Upper lobe of left lung (tissue), 6 donors: ENCODE data around the gene NFIX. TPM values are rescaled to one million over a fixed set of nuclear protein-coding genes. Genes with fewer than 3 reads are reported as not detected.

Experiments used
- ATAC-seq, 2 donors: fragments of 200-7000 bp; cut with Tn5 transposase; one replicate each; pipeline ENCODE4 v1.9.1; 2022; ENCODE audit warnings: mild to moderate bottlenecking in 2 of 2, moderate library complexity in 2 of 2; ENCODE audit not compliant: low FRiP score in 2 of 2
- DNase-seq, 2 donors: peaks; one replicate each; pipeline ENCODE4 v3.0.0-alpha.2; 2019 to 2020
- H3K27ac ChIP-seq, 4 donors: fragments of 200-600 bp; sonication (generic); one replicate each; pipeline ENCODE4 v1.5.1; 2016 to 2019
- H3K27me3 ChIP-seq, 4 donors: fragments of 200-600 bp; sonication (generic); one replicate each; pipeline ENCODE4 v1.5.1; 2017 to 2019
- H3K36me3 ChIP-seq, 4 donors: fragments of 200-600 bp; sonication (generic); one replicate each; pipeline ENCODE4 v1.5.1; 2016 to 2019
- H3K4me1 ChIP-seq, 4 donors: fragments of 200-600 bp; sonication (generic); one replicate each; pipeline ENCODE4 v1.5.1; 2018 to 2019
- H3K4me3 ChIP-seq, 4 donors: fragments of 200-600 bp; sonication (generic); one replicate each; pipeline ENCODE4 v1.5.1; 2017 to 2019; ENCODE audit warnings: mild to moderate bottlenecking in 2 of 4, moderate library complexity in 1 of 4
- H3K9me3 ChIP-seq, 4 donors: fragments of 200-600 bp; sonication (generic); one replicate each; pipeline ENCODE4 v1.5.1; 2018 to 2019
- CTCF ChIP-seq, 6 experiments: fragments of 450-650 bp in 4 of 6; fragments of 200-600 bp in 2 of 6; sonication (generic) in 2 of 6; IDR thresholded peaks; one replicate each; pipeline ENCODE4 v1.5.1; 2016 to 2019; ENCODE audit warnings: antibody characterized with exemption in 6 of 6
- EP300 ChIP-seq, 4 donors: sonication (generic); formaldehyde crosslinking; IDR thresholded peaks; one replicate each; pipeline ENCODE4 v1.5.1; 2017; ENCODE audit warnings: antibody characterized with exemption in 4 of 4, control low read depth in 2 of 4
- POLR2A ChIP-seq, 4 donors: fragments of 450-650 bp; IDR thresholded peaks; one replicate each; pipeline ENCODE4 v1.5.1; 2016 to 2017; ENCODE audit warnings: antibody characterized with exemption in 4 of 4, mild to moderate bottlenecking in 2 of 4
- POLR2AphosphoS5 ChIP-seq, 2 donors: sonication (generic); formaldehyde crosslinking; IDR thresholded peaks; one replicate each; pipeline ENCODE4 v1.5.1; 2017; ENCODE audit warnings: antibody characterized with exemption in 2 of 2
- WGBS, 2 donors: methylation state at CpG; one replicate each; pipeline ENCODE4 v1.1.5; 2017 to 2018; 5-methylcytosine and 5-hydroxymethylcytosine counted together
- total RNA-seq, 6 donors: library from RNA; depleted of rRNA in 4 of 6; stranded (reverse); fragments of >200 nt in 4 of 6; gene quantifications; one replicate each; pipeline versions ENCODE4 v1.1.0 to v1.2.1, GENCODE V29; 2016 to 2021
- donor health status: DM: no; HTN: no; CAD: no; lungs with moderate emphysema.
- donor health status: DM: no; HTN: yes; CAD: no; lungs with severe emphysema.

The NFIX gene
- total RNA-seq, 6 donors from 2014 or later = 64.0 to 188 (median 107) TPM

- 0 to 3% methylated on average over 4 of the region's 7 CpGs for WGBS, 2 donors
- H3K9me3 ChIP-seq = no peaks in the 10 kb centered on the region
- no peak for DNase-seq
- H3K36me3 ChIP-seq = peaks cover 0 to 3% (median under 1%) of the 10 kb centered on the region in 4 donors
- ATAC-seq = no peak
- peaks cover 57 to 88% (median 73%) of the 10 kb centered on the region in 4 donors for H3K4me1 ChIP-seq
- H3K4me3 ChIP-seq = peak overlapping the region; percentile 34 to 59 (median 48)
- peak in 1 of 4 donors; percentile 34 for TF ChIP-seq POLR2A (IDR thresholded peaks at IDR 0.05)
- TF ChIP-seq POLR2AphosphoS5 (IDR thresholded peaks at IDR 0.05) = no peak
- peak overlapping the region; percentile 92 to 98 (median 95) for H3K27ac ChIP-seq
- H3K27me3 ChIP-seq = no peaks in the 10 kb centered on the region
These were observed 107.1 kb downstream of the NFIX start for GRCh38 chr19:13102416-13102665.

GRCh38 chr19:13102666-13103580, 107.6 kb downstream of the NFIX start, which contains the start of gene LYL1:
Gene LYL1, minus strand, starts transcription at chr19:13102858. Its CDS starts 1,687 bp downstream, at chr19:13101171.
- TF ChIP-seq EP300 (IDR thresholded peaks at IDR 0.05) (peak in 3 of 4 donors; percentile 32 to 98 (median 91)), POLR2A (IDR thresholded peaks at IDR 0.05) (peak in 3 of 4 donors; percentile 11 to 68 (median 24)), POLR2AphosphoS5 (IDR thresholded peaks at IDR 0.05) (peak; percentile 91 to 97), CTCF (IDR thresholded peaks at IDR 0.05) (peak in 1 of 6 experiments; percentile 33)
- Histone ChIP-seq H3K4me1 (peaks cover 52 to 82% (median 69%) of the 10 kb centered on the region in 4 donors), H3K36me3 (peaks cover 0 to 4% (median 1%) of the 10 kb centered on the region in 4 donors), H3K4me3 (peak within 1 kb of the TSS; percentile 34 to 59 (median 48)), H3K9me3 (no peaks in the 10 kb centered on the region), H3K27me3 (no peaks in the 10 kb centered on the region), H3K27ac (peak within 1 kb of the TSS; percentile 92 to 98 (median 95))
- ATAC-seq (peak; percentile 71 to 72), DNase-seq (peak; percentile 86 to 94)
- WGBS, 2 donors = 0 to 5% methylated on average over 12 of the region's 47 CpGs

- Histone ChIP-seq H3K27ac (peak overlapping the region; percentile 92 to 98 (median 95)), H3K27me3 (no peaks in the 10 kb centered on the region), H3K4me3 (peak overlapping the region in 3 of 4 donors; percentile 35 to 50 (median 40)), H3K4me1 (peaks cover 43 to 74% (median 61%) of the 10 kb centered on the region in 4 donors), H3K36me3 (peaks cover 0 to 8% (median 2%) of the 10 kb centered on the region in 4 donors), H3K9me3 (no peaks in the 10 kb centered on the region)
- 48 to 70% methylated on average over 10 to 12 of the region's 13 CpGs for WGBS, 2 donors
- TF ChIP-seq POLR2A (IDR thresholded peaks at IDR 0.05) (no peak), POLR2AphosphoS5 (IDR thresholded peaks at IDR 0.05) (no peak), EP300 (IDR thresholded peaks at IDR 0.05) (no peak), CTCF (IDR thresholded peaks at IDR 0.05) (no peak)
- ATAC-seq (no peak), DNase-seq (no peak)
These were observed 108.5 kb downstream of the NFIX start for GRCh38 chr19:13103581-13104359.

GRCh38 chr19:13104360-13104847, 109.1 kb downstream of the NFIX start:
- H3K36me3 ChIP-seq = peaks cover 0 to 13% (median 6%) of the 10 kb centered on the region in 4 donors
- DNase-seq (peak; percentile 65 to 94), ATAC-seq (peak; percentile 30 to 59)
- no peaks in the 10 kb centered on the region for H3K9me3 ChIP-seq
- TF ChIP-seq EP300 (IDR thresholded peaks at IDR 0.05) (peak in 2 of 4 donors; percentile 80 to 91), CTCF (IDR thresholded peaks at IDR 0.05) (peak; percentile 69 to 94 (median 88)), POLR2AphosphoS5 (IDR thresholded peaks at IDR 0.05) (peak; percentile 92 to 94), POLR2A (IDR thresholded peaks at IDR 0.05) (no peak)
- no peaks in the 10 kb centered on the region for H3K27me3 ChIP-seq
- peak overlapping the region in 3 of 4 donors; percentile 35 to 50 (median 40) for H3K4me3 ChIP-seq
- H3K27ac ChIP-seq = peak overlapping the region; percentile 92 to 98 (median 95)
- WGBS, 2 donors = 23 to 42% methylated on average over 14 to 32 of the region's 33 CpGs
- H3K4me1 ChIP-seq = peaks cover 40 to 68% (median 55%) of the 10 kb centered on the region in 4 donors
